ENCODE results near the gene VASP.

Gene VASP

GRCh38 chr19:45469945-45470761, 37.1 kb upstream of the VASP start:
- peak; percentile 62 for DNase-seq (ENCODE audit: low read depth)
- peak overlapping the region; percentile 99 for H3K4me3 ChIP-seq (ENCODE audit: low read length)
- TF ChIP-seq, protein P1, sequence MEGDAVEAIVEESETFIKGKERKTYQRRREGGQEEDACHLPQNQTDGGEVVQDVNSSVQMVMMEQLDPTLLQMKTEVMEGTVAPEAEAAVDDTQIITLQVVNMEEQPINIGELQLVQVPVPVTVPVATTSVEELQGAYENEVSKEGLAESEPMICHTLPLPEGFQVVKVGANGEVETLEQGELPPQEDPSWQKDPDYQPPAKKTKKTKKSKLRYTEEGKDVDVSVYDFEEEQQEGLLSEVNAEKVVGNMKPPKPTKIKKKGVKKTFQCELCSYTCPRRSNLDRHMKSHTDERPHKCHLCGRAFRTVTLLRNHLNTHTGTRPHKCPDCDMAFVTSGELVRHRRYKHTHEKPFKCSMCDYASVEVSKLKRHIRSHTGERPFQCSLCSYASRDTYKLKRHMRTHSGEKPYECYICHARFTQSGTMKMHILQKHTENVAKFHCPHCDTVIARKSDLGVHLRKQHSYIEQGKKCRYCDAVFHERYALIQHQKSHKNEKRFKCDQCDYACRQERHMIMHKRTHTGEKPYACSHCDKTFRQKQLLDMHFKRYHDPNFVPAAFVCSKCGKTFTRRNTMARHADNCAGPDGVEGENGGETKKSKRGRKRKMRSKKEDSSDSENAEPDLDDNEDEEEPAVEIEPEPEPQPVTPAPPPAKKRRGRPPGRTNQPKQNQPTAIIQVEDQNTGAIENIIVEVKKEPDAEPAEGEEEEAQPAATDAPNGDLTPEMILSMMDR (conservative IDR thresholded peaks at IDR 0.05; ENCODE audit: low read length), result no peak

DNA sequence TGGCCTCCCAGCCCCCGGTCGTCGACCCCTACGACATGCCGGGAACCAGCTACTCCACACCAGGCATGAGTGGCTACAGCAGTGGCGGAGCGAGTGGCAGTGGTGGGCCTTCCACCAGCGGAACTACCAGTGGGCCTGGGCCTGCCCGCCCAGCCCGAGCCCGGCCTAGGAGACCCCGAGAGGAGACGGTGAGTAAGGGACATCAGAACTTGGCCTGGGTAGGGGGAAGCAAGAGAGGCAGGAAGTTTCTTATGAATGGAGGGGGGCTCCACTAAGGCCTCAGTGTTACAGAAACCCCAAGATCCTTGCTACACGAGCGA, 36.6 kb upstream of the VASP start:
- DNase-seq (ENCODE audit: low read depth), result no peak
- TF ChIP-seq, protein P1 (conservative IDR thresholded peaks at IDR 0.05; ENCODE audit: low read length), result no peak
- no peak overlapping the region for H3K4me3 ChIP-seq (ENCODE audit: low read length)

GRCh38 chr19:45471111-45471930, 36.0 kb upstream of the VASP start:
- peak; percentile 4 for DNase-seq (ENCODE audit: low read depth)
- TF ChIP-seq, protein P1 (conservative IDR thresholded peaks at IDR 0.05; ENCODE audit: low read length), result no peak
- no peak overlapping the region for H3K4me3 ChIP-seq (ENCODE audit: low read length)

- TF ChIP-seq, protein P1 (conservative IDR thresholded peaks at IDR 0.05; ENCODE audit: low read length), result no peak
- peak; percentile 18 for DNase-seq (ENCODE audit: low read depth)
- no peak overlapping the region for H3K4me3 ChIP-seq (ENCODE audit: low read length)
These were observed 35.2 kb upstream of the VASP start for GRCh38 chr19:45471931-45472562.

GRCh38 chr19:45472563-45473366, 34.5 kb upstream of the VASP start:
- peak; percentile 6 for DNase-seq (ENCODE audit: low read depth)
- no peak overlapping the region for H3K4me3 ChIP-seq (ENCODE audit: low read length)
- TF ChIP-seq, protein P1 (conservative IDR thresholded peaks at IDR 0.05; ENCODE audit: low read length), result no peak

GRCh38 chr19:45473367-45473681, 34.0 kb upstream of the VASP start:
- TF ChIP-seq, protein P1 (conservative IDR thresholded peaks at IDR 0.05; ENCODE audit: low read length), result no peak
- H3K4me3 ChIP-seq (ENCODE audit: low read length), result no peak overlapping the region
- no peak for DNase-seq (ENCODE audit: low read depth)

Data from AG10803 (cell line).